HG03066 (cell line): Measurements from ENCODE around the gene RRM2.
"Not testable (repeated sequence)": the region's sequence is repeated elsewhere in the genome, so short reads cannot be mapped to it uniquely, and the experiment has no call there.

Source experiments
- ATAC-seq: cut with Tn5 transposase; IDR thresholded peaks from one replicate; pipeline ENCODE4 v1.9.1; 2021; ENCODE audit warnings: low read depth; ENCODE audit not compliant: unreplicated experiment

The RRM2 gene

GRCh38 chr2:10089565-10090190 lies 32.9 kb upstream of the RRM2 start:
- ATAC-seq, result no peak

GRCh38 chr2:10091182-10091888 lies 31.2 kb upstream of the RRM2 start:
- ATAC-seq, result peak; percentile 45

- not testable (repeated sequence) for ATAC-seq
Measured at GRCh38 chr2:10091889-10092244, 30.7 kb upstream of the RRM2 start.

GRCh38 chr2:10094271-10094814 lies 28.2 kb upstream of the RRM2 start:
- ATAC-seq, result no peak

- ATAC-seq, result no peak
Measured at GRCh38 chr2:10095175-10095574, 27.4 kb upstream of the RRM2 start.

- ATAC-seq, result no peak
Measured at GRCh38 chr2:10096641-10097040, 25.9 kb upstream of the RRM2 start.

GRCh38 chr2:10097352-10098148 lies 25.0 kb upstream of the RRM2 start:
- ATAC-seq, result no peak

- ATAC-seq, result no peak
Measured at GRCh38 chr2:10101491-10101890, 21.0 kb upstream of the RRM2 start.

- no peak for ATAC-seq
Measured at GRCh38 chr2:10103179-10103578, 19.4 kb upstream of the RRM2 start.

- not testable (repeated sequence) for ATAC-seq
Measured at GRCh38 chr2:10104906-10105305, 17.6 kb upstream of the RRM2 start.

- no peak for ATAC-seq
Measured at GRCh38 chr2:10109311-10109710, 13.2 kb upstream of the RRM2 start.

GRCh38 chr2:10119027-10119325 lies 3.6 kb upstream of the RRM2 start:
- ATAC-seq, result no peak

- no peak for ATAC-seq
Measured at GRCh38 chr2:10119601-10120157, 2.9 kb upstream of the RRM2 start.

GRCh38 chr2:10120158-10120876 lies 2.2 kb upstream of the RRM2 start:
- ATAC-seq, result peak; percentile 61

- no peak for ATAC-seq
Measured at GRCh38 chr2:10120877-10121574, 1.5 kb upstream of the RRM2 start.

GRCh38 chr2:10123281-10123680 lies 742 bp downstream of the RRM2 start:
- no peak for ATAC-seq

GRCh38 chr2:10124538-10125045 lies 2.1 kb downstream of the RRM2 start:
- no peak for ATAC-seq

- no peak for ATAC-seq
Measured at GRCh38 chr2:10125842-10126631, 3.5 kb downstream of the RRM2 start.

- no peak for ATAC-seq
Measured at GRCh38 chr2:10126632-10127026, 4.1 kb downstream of the RRM2 start.
